Activated T-cell treated with anti-CD3 and anti-CD28 coated beads, Interleukin-2, amount 50 U/mL, for 48 hours (primary cell): Measurements from ENCODE around the gene ALPL.
"Not testable (repeated sequence)": the region's sequence is repeated elsewhere in the genome, so short reads cannot be mapped to it uniquely, and the experiment has no call there.

Source experiments
- DNase-seq, 2 experiments: peaks; one replicate each; pipeline ENCODE4 v3.0.0-alpha.2; 2020

The ALPL gene

GRCh38 chr1:21508580-21509350, 458 bp upstream of the ALPL start:
- peak; percentile 79 to 80 for DNase-seq

DNA sequence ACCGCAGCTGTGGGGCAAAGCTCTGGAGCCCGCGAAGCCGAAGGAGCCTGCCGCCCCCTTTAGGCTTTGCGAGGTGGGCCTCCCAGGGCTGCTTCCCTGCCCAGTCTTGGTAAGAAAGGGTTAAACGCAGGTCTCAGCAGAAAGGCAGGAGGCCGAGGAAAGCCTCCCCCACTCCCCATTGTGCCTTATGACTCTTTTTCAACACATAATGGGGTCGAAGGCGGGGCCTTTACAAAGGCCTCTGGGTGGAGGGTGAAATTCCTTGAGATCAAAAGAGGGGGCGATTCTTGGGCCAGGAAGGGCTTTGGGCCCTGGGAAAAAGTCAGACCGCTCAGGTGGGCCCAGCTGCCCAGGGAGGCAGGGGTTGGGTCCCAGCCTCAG, 880 bp downstream of the ALPL start:
- no peak for DNase-seq

GRCh38 chr1:21510885-21511578, 1.8 kb downstream of the ALPL start:
- DNase-seq = no peak

GRCh38 chr1:21511579-21512522, 2.6 kb downstream of the ALPL start:
- no peak for DNase-seq

GRCh38 chr1:21514245-21514644, 5.0 kb downstream of the ALPL start:
- no peak for DNase-seq

DNA sequence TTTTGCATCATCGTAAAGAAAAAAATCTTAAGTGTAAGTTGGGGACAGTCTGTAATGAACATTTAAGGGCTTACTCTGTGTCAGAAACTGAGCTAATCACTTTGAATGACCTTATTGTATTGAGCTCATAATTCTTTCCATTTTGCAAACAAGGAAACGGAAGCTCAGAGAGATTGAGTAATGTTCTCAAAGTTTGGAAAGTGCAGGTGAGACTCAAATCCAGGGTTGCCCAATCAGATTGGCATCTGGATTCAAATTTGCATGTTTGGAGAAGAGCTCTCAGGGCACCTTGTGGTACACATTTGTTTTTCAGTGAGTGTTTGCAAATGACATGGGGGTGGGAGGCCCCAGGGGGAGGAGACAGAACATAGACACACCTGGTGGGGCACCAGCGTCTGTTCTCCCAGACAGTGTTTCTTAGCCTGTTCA, 8.0 kb downstream of the ALPL start:
- DNase-seq = no peak

DNA sequence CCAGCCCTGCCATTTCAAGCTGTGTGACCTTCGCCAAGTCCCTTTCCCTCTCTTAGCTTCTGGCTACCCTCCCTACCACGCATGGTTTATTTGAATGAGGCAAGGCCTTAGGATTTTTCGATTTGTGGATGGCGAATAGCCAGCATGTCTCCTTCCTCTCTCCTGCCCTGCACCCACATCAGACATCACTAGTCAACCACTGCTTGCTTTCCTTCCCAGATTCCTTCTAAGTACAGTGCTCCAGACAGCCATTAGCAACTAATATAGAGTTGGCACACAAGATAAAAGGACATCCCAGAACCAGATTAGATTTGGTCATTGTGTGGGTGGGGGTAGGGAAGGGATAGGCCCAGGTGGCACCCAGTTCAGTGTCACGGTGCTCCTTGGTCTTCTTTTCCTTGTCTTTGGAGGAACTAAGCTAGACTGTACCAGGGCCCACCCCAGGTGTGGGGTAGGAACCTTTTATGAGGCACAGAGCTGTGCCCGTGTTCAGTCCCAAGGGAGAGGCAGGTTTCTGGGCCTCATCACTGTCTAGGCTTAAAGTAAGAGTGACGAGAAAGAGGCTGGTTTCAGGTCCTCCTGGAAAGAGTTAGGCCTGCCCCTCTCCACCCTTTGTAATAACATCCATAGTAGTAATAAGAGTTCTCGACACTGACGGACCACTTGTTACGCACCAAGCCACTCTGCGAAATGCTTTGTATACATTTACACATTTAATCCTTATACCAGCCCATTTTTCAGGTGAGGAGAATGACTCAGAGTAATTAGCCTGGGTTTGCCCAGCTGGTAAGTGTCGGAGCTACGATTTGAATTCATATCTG, 8.6 kb downstream of the ALPL start:
- DNase-seq = no peak

- no peak for DNase-seq
These were observed 9.7 kb downstream of the ALPL start for GRCh38 chr1:21518774-21519455.

- not testable (repeated sequence) for DNase-seq
These were observed 10.4 kb downstream of the ALPL start for GRCh38 chr1:21519486-21520070.

GRCh38 chr1:21520899-21521716, 11.9 kb downstream of the ALPL start:
- DNase-seq = no peak

DNA sequence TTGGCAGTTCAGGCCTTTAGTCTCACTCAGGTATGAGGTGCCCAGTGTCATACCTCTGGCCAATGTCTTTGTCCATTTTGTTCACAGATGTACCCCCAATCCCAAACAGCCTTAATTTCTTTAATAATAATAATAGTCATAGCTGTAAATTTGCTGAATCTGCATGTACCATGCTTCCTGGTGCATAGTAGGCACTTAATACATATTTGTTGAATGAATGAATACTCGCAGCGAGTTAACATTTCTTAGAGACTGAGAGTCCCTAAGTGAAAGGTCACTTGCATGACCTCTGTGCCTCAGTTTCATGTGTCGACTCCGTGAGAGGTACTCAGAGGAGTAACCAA, 12.5 kb downstream of the ALPL start:
- DNase-seq = no peak

- DNase-seq = no peak
These were observed 13.4 kb downstream of the ALPL start for GRCh38 chr1:21522525-21523038.

DNA sequence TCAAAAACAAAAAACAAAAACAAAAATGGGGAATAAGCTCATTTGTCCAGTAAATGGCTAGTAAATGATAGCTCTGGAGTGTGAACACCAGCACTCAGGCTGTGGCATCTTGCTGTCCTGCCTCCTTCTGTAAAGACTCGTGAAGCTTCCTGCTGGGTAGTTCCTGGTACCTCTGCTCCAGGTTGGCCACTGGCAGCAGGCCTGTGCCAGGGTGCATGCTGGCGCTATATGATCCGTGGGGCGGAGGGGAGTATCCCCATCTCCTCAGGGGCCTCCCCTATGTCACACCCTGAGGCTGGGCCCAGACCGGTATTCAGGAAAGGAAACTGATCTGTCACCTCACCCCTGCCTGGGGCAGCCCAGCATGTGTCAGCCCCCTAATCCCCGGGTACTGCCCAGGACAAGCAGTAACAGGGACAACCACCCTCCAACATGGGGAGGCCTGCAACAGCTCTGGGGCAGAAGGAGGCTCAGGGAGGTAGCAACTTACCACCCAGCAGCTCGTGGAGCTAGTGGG, 14.1 kb downstream of the ALPL start:
- no peak for DNase-seq

GRCh38 chr1:21524220-21524619, 15.0 kb downstream of the ALPL start:
- no peak for DNase-seq

GRCh38 chr1:21524686-21525339, 15.6 kb downstream of the ALPL start:
- DNase-seq = no peak

DNA sequence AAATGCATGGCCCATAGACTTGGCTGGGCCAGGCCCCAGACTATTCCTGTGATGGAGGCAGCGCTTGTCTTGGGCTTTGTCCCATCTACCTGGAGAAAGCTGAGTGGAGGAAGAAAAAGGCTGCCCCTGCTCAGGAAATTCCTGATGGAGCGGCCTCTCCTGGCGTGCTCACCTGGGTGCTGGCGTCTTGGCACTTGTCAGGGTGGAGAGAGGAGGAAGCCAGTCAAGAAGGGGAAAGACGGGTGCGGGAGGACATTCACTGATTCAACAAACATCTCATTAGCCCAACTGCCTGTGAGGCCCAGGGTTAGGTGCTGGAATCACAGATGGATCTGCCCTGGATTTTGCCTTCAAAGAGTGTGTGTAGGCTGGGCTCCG, 16.1 kb downstream of the ALPL start:
- no peak for DNase-seq

DNA sequence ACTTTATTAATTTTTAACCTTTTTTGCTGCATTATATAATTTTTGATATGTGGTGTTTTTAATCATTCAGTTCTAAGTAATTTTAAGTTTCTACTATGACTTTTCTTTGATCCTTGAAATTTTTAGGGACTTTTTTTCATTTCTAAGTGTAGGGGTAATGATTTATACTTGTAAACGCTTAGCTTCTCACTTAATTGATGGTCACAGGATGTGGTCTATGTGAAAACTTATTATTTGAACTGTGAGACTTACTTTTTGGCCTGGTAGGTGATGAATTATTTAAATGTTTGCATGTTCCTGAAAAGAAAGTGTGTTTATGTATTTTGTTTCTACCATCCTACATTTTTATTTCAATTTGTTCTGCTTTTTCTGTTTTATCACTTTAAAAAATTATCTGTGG, 17.2 kb downstream of the ALPL start:
- no peak for DNase-seq

GRCh38 chr1:21530368-21531016, 21.3 kb downstream of the ALPL start:
- no peak for DNase-seq

GRCh38 chr1:21531241-21531640, 22.0 kb downstream of the ALPL start:
- DNase-seq = no peak
